Thyroid gland (tissue), 4 donors: ENCODE measurements around the gene PLEKHA6. TPM values are rescaled to one million over a fixed set of nuclear protein-coding genes. Genes with fewer than 3 reads are reported as not detected.
A peak's percentile ranks its signal among the peaks of the same experiment; 100 is the strongest.

Source experiments
- DNase-seq, 2 donors: peaks; one replicate each; pipeline ENCODE4 v3.0.0-alpha.2; 2019
- H3K27ac ChIP-seq, 3 donors: fragments of 200-600 bp; sonication (generic); 1 replicate in 2 of 3; 2 replicates in 1 of 3; pipeline ENCODE4 v1.5.1; 2016 to 2019; ENCODE audit warnings: mild to moderate bottlenecking in 1 of 3, moderate library complexity in 1 of 3
- H3K27me3 ChIP-seq: fragments of 200-600 bp; sonication (generic); one replicate; pipeline ENCODE4 v1.5.1; 2019
- H3K36me3 ChIP-seq, 2 donors: fragments of 200-600 bp; sonication (generic); one replicate each; pipeline ENCODE4 v1.5.1; 2016 to 2019
- H3K4me1 ChIP-seq, 2 donors: fragments of 200-600 bp; sonication (generic); one replicate each; pipeline ENCODE4 v1.5.1; 2017 to 2019
- H3K4me3 ChIP-seq, 3 donors: fragments of 200-600 bp; sonication (generic); replicated peaks in 1 of 3; 1 replicate in 2 of 3; 2 replicates in 1 of 3; pipeline ENCODE4 v1.5.1; 2016; ENCODE audit warnings: mild to moderate bottlenecking in 1 of 3
- H3K9me3 ChIP-seq: fragments of 200-600 bp; sonication (generic); one replicate; pipeline ENCODE4 v1.5.1; 2017
- CTCF ChIP-seq, 6 experiments: fragments of 200-600 bp in 3 of 6; fragments of 450-650 bp in 3 of 6; sonication (generic) in 3 of 6; IDR thresholded peaks; one replicate each; pipeline ENCODE4 v1.5.1; 2016 to 2019; ENCODE audit warnings: antibody characterized with exemption in 6 of 6, mild to moderate bottlenecking in 2 of 6, inconsistent platforms in 1 of 6, moderate library complexity in 1 of 6
- POLR2A ChIP-seq, 2 donors: fragments of 450-650 bp; IDR thresholded peaks; one replicate each; pipeline ENCODE4 v1.6.1; 2017; ENCODE audit warnings: antibody characterized with exemption in 2 of 2, mild to moderate bottlenecking in 2 of 2, moderate library complexity in 1 of 2
- WGBS, 2 donors: methylation state at CpG; one replicate each; pipeline ENCODE4 v1.1.5; 2017; 5-methylcytosine and 5-hydroxymethylcytosine counted together
- intact Hi-C: fragments of 100-400 bp; cut with DNase I; formaldehyde crosslinking; loops from one replicate; pipeline ENCODE4 v1.15.1; 2023
- total RNA-seq, 4 donors: library from RNA; depleted of rRNA; stranded (reverse); fragments of >200 nt; gene quantifications; one replicate each; pipeline ENCODE4 v1.2.3, GENCODE V29; 2016

PLEKHA6 gene
- total RNA-seq, 4 donors from 2014 or later: 2.9 to 8.9 (median 4.0) TPM

GRCh38 chr1:204391629-204392028, 31.9 kb upstream of the PLEKHA6 start:
- no peak for DNase-seq
- Histone ChIP-seq H3K4me1 (no peaks in the 10 kb centered on the region), H3K27me3 (no peaks in the 10 kb centered on the region), H3K36me3 (no peaks in the 10 kb centered on the region), H3K27ac (no peak overlapping the region), H3K4me3 (no peak overlapping the region), H3K9me3 (no peaks in the 10 kb centered on the region)
- intact Hi-C loops: no loop called here
- TF ChIP-seq CTCF (IDR thresholded peaks at IDR 0.05) (no peak), POLR2A (IDR thresholded peaks at IDR 0.05) (no peak)

GRCh38 chr1:204390751-204391466, 31.2 kb upstream of the PLEKHA6 start:
- TF ChIP-seq CTCF (IDR thresholded peaks at IDR 0.05) (no peak), POLR2A (IDR thresholded peaks at IDR 0.05) (no peak)
- WGBS, 2 donors: 38% methylated on average over 4 of the region's 4 CpGs
- DNase-seq: no peak

GRCh38 chr1:204385727-204386126, 26.0 kb upstream of the PLEKHA6 start:
- Histone ChIP-seq H3K9me3 (no peaks in the 10 kb centered on the region), H3K4me1 (peaks cover 0 to 7% of the 10 kb centered on the region in 2 donors), H3K27ac (no peak overlapping the region), H3K4me3 (no peak overlapping the region), H3K36me3 (no peaks in the 10 kb centered on the region), H3K27me3 (no peaks in the 10 kb centered on the region)
- WGBS, 2 donors: 96 to 100% methylated on average over 2 of the region's 2 CpGs
- TF ChIP-seq POLR2A (IDR thresholded peaks at IDR 0.05) (no peak), CTCF (IDR thresholded peaks at IDR 0.05) (no peak)
- intact Hi-C loops: no loop called here
- no peak for DNase-seq

More at GRCh38 chr1:204390751-204391466, 31.2 kb upstream of the PLEKHA6 start:
- Histone ChIP-seq H3K4me3 (no peak overlapping the region), H3K27me3 (no peaks in the 10 kb centered on the region), H3K9me3 (no peaks in the 10 kb centered on the region), H3K36me3 (no peaks in the 10 kb centered on the region), H3K4me1 (no peaks in the 10 kb centered on the region), H3K27ac (no peak overlapping the region)
- intact Hi-C loops: no loop called here

GRCh38 chr1:204384636-204385352, 25.1 kb upstream of the PLEKHA6 start:
- 60 to 68% methylated on average over 7 of the region's 7 CpGs for WGBS, 2 donors
- H3K4me1 ChIP-seq: peaks cover 0 to 7% of the 10 kb centered on the region in 2 donors

More at GRCh38 chr1:204384636-204385352, 25.1 kb upstream of the PLEKHA6 start:
- Histone ChIP-seq H3K27ac (no peak overlapping the region), H3K4me3 (no peak overlapping the region), H3K9me3 (no peaks in the 10 kb centered on the region), H3K36me3 (no peaks in the 10 kb centered on the region), H3K27me3 (no peaks in the 10 kb centered on the region)
- intact Hi-C loops: no loop called here
- DNase-seq: peak; percentile 71 to 78
- TF ChIP-seq POLR2A (IDR thresholded peaks at IDR 0.05): no peak
- no peak for TF ChIP-seq CTCF (IDR thresholded peaks at IDR 0.05)
